Spleen (tissue), 7 donors: ENCODE results near the gene PKD1L1.

Experiments used
- CTCF ChIP-seq, 11 experiments: fragments of 200-600 bp in 7 of 11; fragments of 450-650 bp in 4 of 11; sonication (generic) in 4 of 11; IDR thresholded peaks in 8 of 11; conservative IDR thresholded peaks in 3 of 11; 1 replicate in 7 of 11; 2 replicates in 4 of 11; pipeline versions ENCODE4 v1.4.0 to v1.8.0; 2016 to 2021; ENCODE audit warnings: antibody characterized with exemption in 11 of 11, inconsistent platforms in 4 of 11, mild to moderate bottlenecking in 1 of 11
- POLR2A ChIP-seq, 3 donors: fragments of 450-650 bp; IDR thresholded peaks; one replicate each; pipeline ENCODE4 v1.5.1; 2017; ENCODE audit warnings: antibody characterized with exemption in 3 of 3, mild to moderate bottlenecking in 1 of 3
- donor health status: DM: no; HTN: no; CAD: no; lungs with moderate emphysema.
- donor health status: DM: no; HTN: no; CAD: no.
- donor health status: DM: no; HTN: no; CAD: no.

GRCh38 chr7:47940088-47941013, 7.9 kb downstream of the PKD1L1 start:
- no peak for TF ChIP-seq CTCF (IDR thresholded peaks at IDR 0.05 in 8 of 11, conservative IDR thresholded peaks at IDR 0.05 in 3 of 11)
- no peak for TF ChIP-seq POLR2A (IDR thresholded peaks at IDR 0.05)
